GM18499 (cell line): ENCODE results near the gene RETREG1.
A peak's percentile ranks its signal among the peaks of the same experiment; 100 is the strongest.
"Not testable (repeated sequence)": the region's sequence is repeated elsewhere in the genome, so short reads cannot be mapped to it uniquely, and the experiment has no call there.

Experiments
- ATAC-seq: cut with Tn5 transposase; IDR thresholded peaks from one replicate; pipeline ENCODE4 v1.9.1; 2021; ENCODE audit warnings: moderate number of reproducible peaks; ENCODE audit not compliant: insufficient read depth, unreplicated experiment

Gene RETREG1

GRCh38 chr5:16561660-16562059 is 55.1 kb downstream of the RETREG1 start:
- ATAC-seq, result no peak

- no peak for ATAC-seq
Observed at GRCh38 chr5:16559702-16560101, 57.1 kb downstream of the RETREG1 start.

- ATAC-seq, result no peak
Observed at GRCh38 chr5:16558984-16559629, 57.7 kb downstream of the RETREG1 start.

- ATAC-seq, result no peak
Observed at GRCh38 chr5:16557477-16557876, 59.3 kb downstream of the RETREG1 start.

GRCh38 chr5:16554110-16554509 is 62.7 kb downstream of the RETREG1 start:
- no peak for ATAC-seq

GRCh38 chr5:16552666-16553343 is 64.0 kb downstream of the RETREG1 start:
- ATAC-seq, result peak; percentile 84

- no peak for ATAC-seq
Observed at GRCh38 chr5:16551628-16552027, 65.2 kb downstream of the RETREG1 start.

- ATAC-seq, result peak; percentile 43
Observed at GRCh38 chr5:16550316-16550952, 66.4 kb downstream of the RETREG1 start.

- ATAC-seq, result no peak
Observed at GRCh38 chr5:16549491-16550206, 67.1 kb downstream of the RETREG1 start.

GRCh38 chr5:16548812-16549211 is 68.0 kb downstream of the RETREG1 start:
- no peak for ATAC-seq

- ATAC-seq, result no peak
Observed at GRCh38 chr5:16548115-16548514, 68.7 kb downstream of the RETREG1 start.

GRCh38 chr5:16547200-16547842 is 69.5 kb downstream of the RETREG1 start:
- ATAC-seq, result no peak

GRCh38 chr5:16546732-16547131 is 70.1 kb downstream of the RETREG1 start:
- ATAC-seq, result no peak

- no peak for ATAC-seq
Observed at GRCh38 chr5:16544607-16545374, 72.0 kb downstream of the RETREG1 start.

- not testable (repeated sequence) for ATAC-seq
Observed at GRCh38 chr5:16543206-16543605, 73.6 kb downstream of the RETREG1 start.

GRCh38 chr5:16542236-16542635 is 74.6 kb downstream of the RETREG1 start:
- ATAC-seq, result no peak

- not testable (repeated sequence) for ATAC-seq
Observed at GRCh38 chr5:16541592-16541991, 75.2 kb downstream of the RETREG1 start.

- ATAC-seq, result no peak
Observed at GRCh38 chr5:16540421-16540820, 76.4 kb downstream of the RETREG1 start.

- no peak for ATAC-seq
Observed at GRCh38 chr5:16539169-16539666, 77.6 kb downstream of the RETREG1 start.

GRCh38 chr5:16538006-16538405 is 78.8 kb downstream of the RETREG1 start:
- no peak for ATAC-seq
